Activated naive CD4-positive, alpha-beta T cell treated with anti-CD3 and anti-CD28 coated beads for 36 hours (primary cell): ENCODE measurements around the gene P4HTM. TPM values are rescaled to one million over a fixed set of nuclear protein-coding genes. Genes with fewer than 3 reads are reported as not detected.
"Not testable (repeated sequence)": the region's sequence is repeated elsewhere in the genome, so short reads cannot be mapped to it uniquely, and the experiment has no call there.

Experiments
- CTCF ChIA-PET: fragments of 350-600 bp; sonication (Branson Sonifier 250); formaldehyde crosslinking; loops from one replicate; lab custom pipeline; 2021; ENCODE audit warnings: antibody characterized with exemption; lab: Charles Lee
- DNase-seq: peaks from one replicate; pipeline ENCODE4 v3.0.0-alpha.2; 2020
- H3K27ac Mint-ChIP-seq: one replicate; pipeline ENCODE4 v1.8.0; 2021; ENCODE audit warnings: mild to moderate bottlenecking, mixed read lengths
- H3K27me3 Mint-ChIP-seq: one replicate; pipeline ENCODE4 v1.8.0; 2021; ENCODE audit warnings: low read depth, mixed read lengths
- H3K36me3 Mint-ChIP-seq: one replicate; pipeline ENCODE4 v1.8.0; 2021; ENCODE audit warnings: low read depth, mixed read lengths
- H3K4me1 Mint-ChIP-seq: one replicate; pipeline ENCODE4 v1.8.0; 2021; ENCODE audit warnings: low read depth, mixed read lengths
- H3K4me3 Mint-ChIP-seq: one replicate; pipeline ENCODE4 v1.8.0; 2021; ENCODE audit warnings: mild to moderate bottlenecking, moderate library complexity, mixed read lengths
- H3K9me3 Mint-ChIP-seq: one replicate; pipeline ENCODE4 v1.8.0; 2021; ENCODE audit warnings: mixed read lengths
- intact Hi-C: fragments of 100-400 bp; cut with micrococcal nuclease; formaldehyde crosslinking; loops from one replicate; pipeline ENCODE4 v1.15.1; 2023
- total RNA-seq, 2 experiments: library from RNA; stranded (reverse); gene quantifications; one replicate each; pipeline ENCODE4 v1.2.3, GENCODE V29; 2021

The P4HTM gene
- total RNA-seq, 2 experiments from 2014 or later = 20.2 to 21.7 TPM

GRCh38 chr3:49004352-49005302 is 14.6 kb downstream of the P4HTM start:
- no peak overlapping the region for H3K27ac Mint-ChIP-seq
- CTCF ChIA-PET = interaction anchor here (1.1 to 9.2 kb wide), 2 partner anchors 15 kb away, joined by 4 to 84 read pairs; partner anchors contain the start of genes DALRD3 and NDUFAF3
- no peaks in the 10 kb centered on the region for H3K27me3 Mint-ChIP-seq
- H3K36me3 Mint-ChIP-seq = peaks cover 7% of the 10 kb centered on the region
- no peak for DNase-seq
- intact Hi-C loops = loop anchor here (5.0 kb wide), 2 partner anchors 338 to 447 kb away; partner anchors contain the start of genes PFKFB4 and USP4
- H3K9me3 Mint-ChIP-seq = no peaks in the 10 kb centered on the region
- H3K4me1 Mint-ChIP-seq = peaks cover 19% of the 10 kb centered on the region
- no peak overlapping the region for H3K4me3 Mint-ChIP-seq

DNA sequence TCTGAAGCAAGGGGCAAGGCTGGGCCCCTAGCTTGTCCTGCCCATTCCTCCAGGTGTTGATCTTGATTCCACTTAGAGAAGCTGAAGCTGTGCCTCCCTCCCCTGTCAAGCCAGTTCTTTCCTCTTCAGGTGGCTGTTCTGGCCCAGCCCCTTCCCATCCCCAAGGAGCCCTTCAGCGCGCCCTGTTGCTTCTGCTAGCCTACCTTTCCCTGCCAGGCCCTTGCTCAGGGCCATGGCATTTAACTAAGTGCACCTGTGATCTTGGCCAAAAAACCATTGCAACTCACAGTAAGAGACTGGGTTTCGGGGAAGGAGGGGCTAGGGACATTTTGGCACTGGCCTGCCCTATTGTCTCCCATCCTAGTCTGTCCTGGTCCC is 15.3 kb downstream of the P4HTM start:
- CTCF ChIA-PET = interaction anchor here (1.1 to 9.2 kb wide), 2 partner anchors 14 to 16 kb away, joined by 4 to 84 read pairs; partner anchors contain the start of genes DALRD3 and NDUFAF3
- intact Hi-C loops = loop anchor here (5.0 kb wide), 2 partner anchors 337 to 448 kb away; partner anchors contain the start of genes PFKFB4 and USP4

GRCh38 chr3:49005998-49006397 is 16.0 kb downstream of the P4HTM start:
- Mint-ChIP-seq H3K27me3 (no peaks in the 10 kb centered on the region), H3K36me3 (peaks cover 7% of the 10 kb centered on the region), H3K27ac (no peak overlapping the region), H3K9me3 (no peaks in the 10 kb centered on the region), H3K4me1 (peaks cover 19% of the 10 kb centered on the region), H3K4me3 (peak overlapping the region; percentile 99)
- CTCF ChIA-PET = interaction anchor here (1.2 to 9.2 kb wide), 3 partner anchors 13 to 20 kb away, joined by 5 to 84 read pairs (median 10); partner anchors contain the start of genes DALRD3, NDUFAF3 and P4HTM
- no peak for DNase-seq
- intact Hi-C loops = loop anchor here (2.0 to 5.0 kb wide), 3 partner anchors 289 to 449 kb away; partner anchors contain the start of genes IP6K2, PFKFB4 and USP4

More for the DNA sequence above, 15.3 kb downstream of the P4HTM start:
- peaks cover 19% of the 10 kb centered on the region for H3K4me1 Mint-ChIP-seq
- no peaks in the 10 kb centered on the region for H3K27me3 Mint-ChIP-seq
- H3K9me3 Mint-ChIP-seq = no peaks in the 10 kb centered on the region
- peaks cover 7% of the 10 kb centered on the region for H3K36me3 Mint-ChIP-seq
- no peak overlapping the region for H3K27ac Mint-ChIP-seq
- DNase-seq = no peak
- no peak overlapping the region for H3K4me3 Mint-ChIP-seq

DNA sequence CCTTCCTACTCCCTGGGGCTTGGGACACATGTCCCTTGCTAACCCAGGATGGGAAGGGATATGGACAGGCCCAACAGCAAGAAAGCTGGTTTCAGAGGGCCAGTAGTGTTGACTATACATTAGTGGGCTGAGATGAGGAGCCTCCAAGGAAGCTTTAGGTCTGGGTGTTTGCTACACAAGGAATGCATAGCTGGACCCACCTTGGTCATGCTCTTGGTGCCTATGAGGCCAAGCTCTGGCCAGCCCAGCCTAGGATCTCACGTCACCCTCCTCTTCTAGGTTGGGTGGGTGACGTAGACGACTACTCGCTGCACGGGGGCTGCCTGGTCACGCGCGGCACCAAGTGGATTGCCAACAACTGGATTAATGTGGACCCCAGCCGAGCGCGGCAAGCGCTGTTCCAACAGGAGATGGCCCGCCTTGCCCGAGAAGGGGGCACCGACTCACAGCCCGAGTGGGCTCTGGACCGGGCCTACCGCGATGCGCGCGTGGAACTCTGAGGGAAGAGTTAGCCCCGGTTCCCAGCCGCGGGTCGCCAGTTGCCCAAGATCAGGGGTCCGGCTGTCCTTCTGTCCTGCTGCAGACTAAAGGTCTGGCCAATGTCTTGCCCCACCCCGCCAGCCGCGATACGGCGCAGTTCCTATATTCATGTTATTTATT is 16.5 kb downstream of the P4HTM start:
- Mint-ChIP-seq H3K9me3 (no peaks in the 10 kb centered on the region), H3K4me1 (peaks cover 19% of the 10 kb centered on the region), H3K27me3 (no peaks in the 10 kb centered on the region), H3K4me3 (peak overlapping the region; percentile 99), H3K36me3 (peaks cover 8% of the 10 kb centered on the region), H3K27ac (peak overlapping the region; percentile 99)
- intact Hi-C loops = loop anchor here (1.0 to 5.0 kb wide), 8 partner anchors 15 to 464 kb away; partner anchors contain the start of genes DAG1, IP6K2, PFKFB4 and QRICH1
- CTCF ChIA-PET = interaction anchor here (0.7 to 9.2 kb wide), 8 partner anchors 11 to 22 kb away, joined by 4 to 84 read pairs (median 9); partner anchors contain the start of genes DALRD3, IMPDH2, NDUFAF3 and P4HTM
- no peak for DNase-seq

DNA sequence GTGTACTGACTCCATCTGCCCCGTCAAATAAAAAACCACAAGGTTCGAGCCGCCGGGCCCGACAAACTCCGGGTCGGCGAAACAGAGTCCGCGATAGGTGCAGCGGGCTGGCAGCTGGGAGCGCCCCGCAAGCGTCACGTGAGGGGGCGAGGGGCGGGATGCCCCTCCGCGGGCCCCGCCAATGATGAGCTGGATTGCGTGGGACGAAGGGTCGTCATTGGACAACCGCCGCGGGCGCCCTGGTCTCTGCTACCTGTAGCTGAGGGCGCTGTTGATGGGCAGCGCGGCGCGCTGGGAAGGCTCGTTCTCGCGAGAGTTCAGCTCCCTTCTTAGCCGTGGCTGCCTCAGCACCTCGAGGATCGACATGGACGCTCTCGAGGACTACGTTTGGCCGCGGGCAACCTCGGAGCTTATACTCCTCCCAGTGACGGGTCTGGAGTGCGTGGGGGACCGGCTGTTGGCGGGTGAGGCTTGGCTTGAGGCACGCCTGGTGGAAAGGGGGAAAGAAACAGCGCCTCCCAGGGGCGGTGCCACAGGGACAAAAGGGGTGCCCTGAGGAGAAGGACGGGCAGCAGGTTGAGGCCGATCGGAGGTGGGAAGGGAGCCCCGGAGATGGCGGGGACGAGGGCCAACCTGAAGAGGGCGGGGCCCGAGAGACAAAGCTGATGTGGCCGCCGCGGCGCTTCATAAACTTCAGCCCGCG is 17.2 kb downstream of the P4HTM start, which contains the start of gene WDR6:
Gene WDR6, plus strand, starts transcription at position 324 of the 703 bp plus-strand sequence. Its CDS starts 41 bp downstream, at position 365.
- CTCF ChIA-PET = interaction anchor here (0.5 to 9.2 kb wide), 10 partner anchors 11 to 795 kb away, joined by 3 to 84 read pairs (median 8); partner anchors contain the start of genes DALRD3, IMPDH2, NDUFAF3 and P4HTM

DNA sequence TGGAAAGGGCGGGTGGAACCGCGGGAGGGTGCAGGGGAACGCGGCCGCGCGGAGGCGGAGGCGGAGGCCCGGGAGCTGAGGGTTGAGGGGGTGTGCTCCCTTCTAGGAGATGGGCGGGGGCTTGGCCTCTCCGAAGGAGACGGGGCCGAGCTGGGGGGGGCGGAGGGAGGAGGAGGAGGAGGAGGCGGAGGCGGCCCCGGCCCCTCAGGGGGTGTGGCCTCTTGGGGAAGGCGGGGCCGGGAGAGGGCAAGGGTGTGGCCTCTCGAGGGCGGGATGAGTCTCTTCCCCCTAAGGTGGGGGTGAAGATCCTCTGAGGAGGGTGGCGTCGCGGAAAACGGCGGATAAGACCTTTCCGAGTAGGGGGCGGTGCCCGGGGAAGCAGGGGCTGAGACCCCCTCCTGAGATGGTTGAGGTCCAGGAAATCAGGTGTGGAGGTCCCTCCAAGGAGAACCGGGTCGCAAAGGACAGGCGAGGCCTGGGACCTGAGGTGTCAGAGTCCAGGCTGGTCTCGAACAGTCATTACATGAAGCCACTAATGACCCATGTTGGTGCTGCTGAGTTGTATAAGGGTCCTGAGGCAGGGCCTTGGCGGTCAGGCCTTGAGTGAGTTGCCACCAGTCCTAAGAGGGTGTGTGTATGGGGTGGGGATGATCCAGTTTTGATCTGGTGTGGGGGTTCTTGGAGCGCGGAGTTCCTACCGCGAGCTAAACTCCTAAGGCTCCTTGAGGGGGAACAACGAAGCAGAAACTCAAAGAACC is 17.9 kb downstream of the P4HTM start:
- Mint-ChIP-seq H3K9me3 (no peaks in the 10 kb centered on the region), H3K4me3 (peak overlapping the region; percentile 99), H3K36me3 (peaks cover 13% of the 10 kb centered on the region), H3K4me1 (peaks cover 19% of the 10 kb centered on the region), H3K27ac (peak overlapping the region; percentile 99), H3K27me3 (no peaks in the 10 kb centered on the region)
- DNase-seq = peak; percentile 90
- CTCF ChIA-PET = interaction anchor here (0.5 to 9.2 kb wide), 9 partner anchors 11 to 794 kb away, joined by 3 to 84 read pairs (median 9); partner anchors contain the start of genes DALRD3, NDUFAF3 and P4HTM
- intact Hi-C loops = loop anchor here (1.0 to 5.0 kb wide), 8 partner anchors 13 to 462 kb away; partner anchors contain the start of genes DAG1, IP6K2, PFKFB4 and QRICH1

More for the DNA sequence above, 17.2 kb downstream of the P4HTM start, which contains the start of gene WDR6:
- H3K4me3 Mint-ChIP-seq = peak within 1 kb of the TSS; percentile 99
- intact Hi-C loops = loop anchor here (1.0 to 5.0 kb wide), 8 partner anchors 14 to 463 kb away; partner anchors contain the start of genes DAG1, IP6K2, PFKFB4 and QRICH1
- no peaks in the 10 kb centered on the region for H3K9me3 Mint-ChIP-seq
- H3K27me3 Mint-ChIP-seq = no peaks in the 10 kb centered on the region
- peaks cover 13% of the 10 kb centered on the region for H3K36me3 Mint-ChIP-seq
- peak within 1 kb of the TSS; percentile 99 for H3K27ac Mint-ChIP-seq
- peaks cover 19% of the 10 kb centered on the region for H3K4me1 Mint-ChIP-seq
- DNase-seq = peak; percentile 99

- intact Hi-C loops = loop anchor here (5.0 kb wide), 2 partner anchors 334 to 451 kb away; partner anchors contain the start of genes PFKFB4 and USP4
- H3K36me3 Mint-ChIP-seq = peaks cover 13% of the 10 kb centered on the region
- peak overlapping the region; percentile 99 for H3K27ac Mint-ChIP-seq
- peaks cover 19% of the 10 kb centered on the region for H3K4me1 Mint-ChIP-seq
- DNase-seq, H3K27me3 Mint-ChIP-seq, H3K9me3 Mint-ChIP-seq: not testable (repeated sequence)
- CTCF ChIA-PET = interaction anchor here (0.9 to 9.2 kb wide), 4 partner anchors 11 to 21 kb away, joined by 3 to 84 read pairs (median 11); partner anchors contain the start of genes DALRD3, NDUFAF3 and P4HTM
- H3K4me3 Mint-ChIP-seq = peak overlapping the region; percentile 99
Observed at GRCh38 chr3:49008627-49009026, 18.6 kb downstream of the P4HTM start.

DNA sequence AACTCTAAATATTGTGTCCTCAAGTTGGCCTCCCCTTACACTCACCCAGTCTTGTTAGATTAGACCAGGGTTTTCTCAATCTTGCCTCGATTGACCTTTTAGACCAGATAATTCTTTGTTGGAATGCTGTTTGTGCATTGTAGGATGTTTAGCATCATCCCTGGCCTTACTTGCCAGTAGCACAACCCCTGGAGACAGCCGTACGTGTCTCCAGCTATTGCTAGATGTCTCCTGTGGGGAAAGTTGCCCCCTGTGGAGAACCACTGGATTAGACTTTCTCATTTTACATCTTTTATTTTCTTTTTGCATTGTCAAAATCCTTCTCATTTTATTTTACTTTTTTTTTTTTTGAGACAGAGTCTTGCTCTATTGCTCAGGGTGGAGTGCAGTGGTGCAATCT is 19.4 kb downstream of the P4HTM start:
- H3K27me3 Mint-ChIP-seq = no peaks in the 10 kb centered on the region
- peaks cover 19% of the 10 kb centered on the region for H3K4me1 Mint-ChIP-seq
- H3K4me3 Mint-ChIP-seq = no peak overlapping the region
- CTCF ChIA-PET = interaction anchor here (0.5 to 9.2 kb wide), 4 partner anchors 10 to 769 kb away, joined by 3 to 84 read pairs (median 8); partner anchors contain the start of genes DALRD3 and NDUFAF3
- no peak overlapping the region for H3K27ac Mint-ChIP-seq
- H3K36me3 Mint-ChIP-seq = peaks cover 13% of the 10 kb centered on the region
- no peaks in the 10 kb centered on the region for H3K9me3 Mint-ChIP-seq
- intact Hi-C loops = loop anchor here (5.0 kb wide), 2 partner anchors 333 to 452 kb away; partner anchors contain the start of genes PFKFB4 and USP4
- DNase-seq = no peak

- Mint-ChIP-seq H3K9me3 (no peaks in the 10 kb centered on the region), H3K4me3 (no peak overlapping the region), H3K4me1 (peaks cover 15% of the 10 kb centered on the region), H3K27me3 (no peaks in the 10 kb centered on the region), H3K27ac (no peak overlapping the region), H3K36me3 (peaks cover 20% of the 10 kb centered on the region)
- no peak for DNase-seq
- CTCF ChIA-PET = interaction anchor here (1.0 to 9.2 kb wide), 3 partner anchors 7 to 24 kb away, joined by 4 to 84 read pairs (median 23); partner anchors contain the start of genes DALRD3, NDUFAF3 and P4HTM
- intact Hi-C loops = no loop called here
Observed at GRCh38 chr3:49012441-49013017, 22.5 kb downstream of the P4HTM start.
